GM12878 (cell line): ENCODE results near the gene CSTPP1.

Experiments
- CHD4 ChIP-seq: fragments of 200-600 bp; sonication (generic); IDR thresholded peaks from 2 replicates; pipeline ENCODE4 v1.6.1; 2016; ENCODE audit warnings: mild to moderate bottlenecking
- EGR1 ChIP-seq, 2 experiments: IDR thresholded peaks; 1 replicate in 1 of 2; 2 replicates in 1 of 2; pipeline ENCODE4 v1.6.1; 2011 to 2012; ENCODE audit warnings: low read depth in 2 of 2, low read length in 2 of 2, borderline replicate concordance in 1 of 2, mild to moderate bottlenecking in 1 of 2, moderate library complexity in 1 of 2
- ETV6 ChIP-seq, 2 experiments: fragments of 450-650 bp in 1 of 2; IDR thresholded peaks in 1 of 2; conservative IDR thresholded peaks in 1 of 2; 2 replicates each; pipeline ENCODE4 v1.6.1; 2014; ENCODE audit warnings: antibody characterized with exemption in 1 of 2, borderline replicate concordance in 1 of 2, low read depth in 1 of 2, mild to moderate bottlenecking in 1 of 2, moderate library complexity in 1 of 2
- POLR2AphosphoS5 ChIP-seq: IDR thresholded peaks from 2 replicates; pipeline ENCODE4 v1.6.1; 2011; ENCODE audit warnings: mild to moderate bottlenecking, low read length, inconsistent platforms
- SRF ChIP-seq, 2 experiments: IDR thresholded peaks; 2 replicates each; pipeline ENCODE4 v1.6.1; 2011; ENCODE audit warnings: low read depth in 2 of 2, low read length in 2 of 2, mild to moderate bottlenecking in 1 of 2, moderate library complexity in 1 of 2
- TF ChIP-seq, protein P1 (sequence below), 3 experiments: IDR thresholded peaks in 2 of 3; conservative IDR thresholded peaks in 1 of 3; 2 replicates each; pipeline ENCODE4 v1.5.1; 2011; ENCODE audit warnings: low read depth in 3 of 3, low read length in 3 of 3, mild to moderate bottlenecking in 3 of 3, control low read depth in 2 of 3, moderate library complexity in 2 of 3, inconsistent platforms in 1 of 3, mixed read lengths in 1 of 3; ENCODE audit not compliant: control insufficient read depth in 2 of 3, insufficient read depth in 1 of 3; ENCODE audit errors: extremely low read depth in 1 of 3

DNA sequence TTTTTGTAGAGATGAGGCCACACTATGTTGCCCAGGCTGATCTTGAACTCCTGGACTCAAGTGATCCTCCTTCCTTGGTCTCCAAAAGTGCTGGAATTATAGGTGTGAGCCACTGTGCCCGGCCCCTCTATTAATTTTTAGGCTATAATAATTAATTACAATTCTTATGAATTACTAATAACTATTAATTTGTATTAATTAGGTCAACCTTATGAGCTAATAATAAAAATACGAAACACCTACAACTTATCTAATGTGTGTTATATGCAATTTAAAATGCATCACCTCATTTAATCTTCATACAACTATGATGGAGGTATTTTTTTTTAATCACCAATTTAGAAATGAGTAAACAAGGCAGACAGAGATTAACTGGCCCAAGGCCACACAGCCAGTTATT is 44.5 kb upstream of the CSTPP1 start:
- TF ChIP-seq POLR2AphosphoS5 (no peak), CHD4 (no peak), EGR1 (IDR thresholded peaks at IDR 0.05; ENCODE audit: borderline replicate concordance in 1 of 2, low read depth in 2 of 2, low read length in 2 of 2) (no peak), SRF (IDR thresholded peaks at IDR 0.05; ENCODE audit: low read depth in 2 of 2, low read length in 2 of 2) (no peak), ETV6 (conservative IDR thresholded peaks at IDR 0.05 in 1 of 2, IDR thresholded peaks at IDR 0.05 in 1 of 2; ENCODE audit: borderline replicate concordance in 1 of 2, low read depth in 1 of 2) (no peak)
- TF ChIP-seq, protein P1, sequence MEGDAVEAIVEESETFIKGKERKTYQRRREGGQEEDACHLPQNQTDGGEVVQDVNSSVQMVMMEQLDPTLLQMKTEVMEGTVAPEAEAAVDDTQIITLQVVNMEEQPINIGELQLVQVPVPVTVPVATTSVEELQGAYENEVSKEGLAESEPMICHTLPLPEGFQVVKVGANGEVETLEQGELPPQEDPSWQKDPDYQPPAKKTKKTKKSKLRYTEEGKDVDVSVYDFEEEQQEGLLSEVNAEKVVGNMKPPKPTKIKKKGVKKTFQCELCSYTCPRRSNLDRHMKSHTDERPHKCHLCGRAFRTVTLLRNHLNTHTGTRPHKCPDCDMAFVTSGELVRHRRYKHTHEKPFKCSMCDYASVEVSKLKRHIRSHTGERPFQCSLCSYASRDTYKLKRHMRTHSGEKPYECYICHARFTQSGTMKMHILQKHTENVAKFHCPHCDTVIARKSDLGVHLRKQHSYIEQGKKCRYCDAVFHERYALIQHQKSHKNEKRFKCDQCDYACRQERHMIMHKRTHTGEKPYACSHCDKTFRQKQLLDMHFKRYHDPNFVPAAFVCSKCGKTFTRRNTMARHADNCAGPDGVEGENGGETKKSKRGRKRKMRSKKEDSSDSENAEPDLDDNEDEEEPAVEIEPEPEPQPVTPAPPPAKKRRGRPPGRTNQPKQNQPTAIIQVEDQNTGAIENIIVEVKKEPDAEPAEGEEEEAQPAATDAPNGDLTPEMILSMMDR (IDR thresholded peaks at IDR 0.05 in 2 of 3, conservative IDR thresholded peaks at IDR 0.05 in 1 of 3; ENCODE audit: control insufficient read depth in 2 of 3, extremely low read depth in 1 of 3, insufficient read depth in 1 of 3, low read depth in 3 of 3, low read length in 3 of 3): no peak
